Activated CD8-positive, alpha-beta T cell treated with anti-CD3 and anti-CD28 coated beads, Interleukin-2, amount 10 ng/mL, durations not matched to agents 7 days and 5 days (primary cell): ENCODE results near the gene TSPAN13. TPM values are rescaled to one million over a fixed set of nuclear protein-coding genes. Genes with fewer than 3 reads are reported as not detected.

Source experiments
- ATAC-seq: fragments of 150-1000 bp; cut with Tn5 transposase; one replicate; pipeline ENCODE4 v1.10.0; 2021; ENCODE audit warnings: moderate library complexity
- CTCF ChIA-PET: fragments of 350-600 bp; sonication (Branson Sonifier 250); formaldehyde crosslinking; loops from one replicate; lab custom pipeline; 2021; ENCODE audit warnings: antibody characterized with exemption; lab: Charles Lee
- POLR2A ChIA-PET: fragments of 350-600 bp; sonication (Branson Sonifier 250); formaldehyde crosslinking; loops from one replicate; lab custom pipeline; 2021; ENCODE audit warnings: antibody characterized with exemption; lab: Charles Lee
- DNase-seq: peaks from one replicate; pipeline ENCODE4 v3.0.0-alpha.2; 2020
- H3K27ac Mint-ChIP-seq: one replicate; pipeline ENCODE4 v1.8.0; 2021; ENCODE audit warnings: mild to moderate bottlenecking, mixed read lengths
- H3K27me3 Mint-ChIP-seq: one replicate; pipeline ENCODE4 v1.8.0; 2021; ENCODE audit warnings: low read depth, mixed read lengths
- H3K36me3 Mint-ChIP-seq: one replicate; pipeline ENCODE4 v1.8.0; 2021; ENCODE audit warnings: low read depth, mixed read lengths
- H3K4me1 Mint-ChIP-seq: one replicate; pipeline ENCODE4 v1.8.0; 2021; ENCODE audit warnings: low read depth, mixed read lengths
- H3K4me3 Mint-ChIP-seq: one replicate; pipeline ENCODE4 v1.8.0; 2021; ENCODE audit warnings: mild to moderate bottlenecking, mixed read lengths
- H3K9me3 Mint-ChIP-seq: one replicate; pipeline ENCODE4 v1.8.0; 2022; ENCODE audit warnings: mixed read lengths; ENCODE audit not compliant: insufficient read depth
- total RNA-seq, 2 experiments: library from RNA; stranded (reverse); gene quantifications; one replicate each; pipeline ENCODE4 v1.2.3, GENCODE V29; 2021

TSPAN13 gene
- total RNA-seq, 2 experiments from 2014 or later = 0.81 to 1.3 TPM

- POLR2A ChIA-PET = no interaction called here
- no peak for ATAC-seq
- CTCF ChIA-PET = no interaction called here
- H3K4me1 Mint-ChIP-seq = no peaks in the 10 kb centered on the region
- H3K36me3 Mint-ChIP-seq = no peaks in the 10 kb centered on the region
- H3K27me3 Mint-ChIP-seq = no peaks in the 10 kb centered on the region
- H3K9me3 Mint-ChIP-seq = no peaks in the 10 kb centered on the region
- no peak for DNase-seq
- no peak overlapping the region for H3K4me3 Mint-ChIP-seq
- H3K27ac Mint-ChIP-seq = no peak overlapping the region
Observed at GRCh38 chr7:16727736-16728135, 25.8 kb upstream of the TSPAN13 start.

GRCh38 chr7:16728811-16729210, 24.7 kb upstream of the TSPAN13 start:
- Mint-ChIP-seq H3K4me1 (no peaks in the 10 kb centered on the region), H3K36me3 (no peaks in the 10 kb centered on the region), H3K27me3 (no peaks in the 10 kb centered on the region), H3K9me3 (no peaks in the 10 kb centered on the region), H3K27ac (no peak overlapping the region), H3K4me3 (no peak overlapping the region)
- ChIA-PET CTCF (no interaction called here), POLR2A (no interaction called here)
- ATAC-seq = no peak
- no peak for DNase-seq

- ATAC-seq = no peak
- Mint-ChIP-seq H3K4me3 (no peak overlapping the region), H3K27me3 (no peaks in the 10 kb centered on the region), H3K27ac (no peak overlapping the region), H3K4me1 (no peaks in the 10 kb centered on the region), H3K9me3 (no peaks in the 10 kb centered on the region), H3K36me3 (no peaks in the 10 kb centered on the region)
- CTCF ChIA-PET = no interaction called here
- no peak for DNase-seq
- POLR2A ChIA-PET = interaction anchor here (0.6 kb wide), 1 partner anchor 84 kb away, joined by 3 read pairs; the partner anchor contains the start of gene BZW2
Observed at GRCh38 chr7:16729541-16729940, 24.0 kb upstream of the TSPAN13 start.

- H3K27me3 Mint-ChIP-seq = no peaks in the 10 kb centered on the region
- H3K4me3 Mint-ChIP-seq = no peak overlapping the region
- H3K36me3 Mint-ChIP-seq = no peaks in the 10 kb centered on the region
- ChIA-PET CTCF (no interaction called here), POLR2A (no interaction called here)
- no peak overlapping the region for H3K27ac Mint-ChIP-seq
- DNase-seq = no peak
- H3K4me1 Mint-ChIP-seq = no peaks in the 10 kb centered on the region
- no peaks in the 10 kb centered on the region for H3K9me3 Mint-ChIP-seq
- ATAC-seq = no peak
Observed at GRCh38 chr7:16730937-16731336, 22.6 kb upstream of the TSPAN13 start.

- ATAC-seq (no peak), DNase-seq (no peak)
- Mint-ChIP-seq H3K27ac (no peak overlapping the region), H3K9me3 (no peaks in the 10 kb centered on the region), H3K27me3 (no peaks in the 10 kb centered on the region), H3K4me1 (no peaks in the 10 kb centered on the region), H3K4me3 (no peak overlapping the region), H3K36me3 (no peaks in the 10 kb centered on the region)
- ChIA-PET CTCF (no interaction called here), POLR2A (no interaction called here)
Observed at GRCh38 chr7:16732828-16733227, 20.7 kb upstream of the TSPAN13 start.

- Mint-ChIP-seq H3K27ac (no peak overlapping the region), H3K27me3 (no peaks in the 10 kb centered on the region), H3K36me3 (no peaks in the 10 kb centered on the region), H3K4me3 (no peak overlapping the region), H3K4me1 (no peaks in the 10 kb centered on the region), H3K9me3 (no peaks in the 10 kb centered on the region)
- ChIA-PET CTCF (no interaction called here), POLR2A (no interaction called here)
- no peak for ATAC-seq
- no peak for DNase-seq
Observed at GRCh38 chr7:16734148-16734726, 19.3 kb upstream of the TSPAN13 start.

GRCh38 chr7:16735020-16735419, 18.5 kb upstream of the TSPAN13 start:
- no peak overlapping the region for H3K4me3 Mint-ChIP-seq
- H3K36me3 Mint-ChIP-seq = no peaks in the 10 kb centered on the region
- POLR2A ChIA-PET = no interaction called here
- H3K27me3 Mint-ChIP-seq = no peaks in the 10 kb centered on the region
- DNase-seq (no peak), ATAC-seq (no peak)
- CTCF ChIA-PET = no interaction called here
- no peak overlapping the region for H3K27ac Mint-ChIP-seq
- H3K4me1 Mint-ChIP-seq = no peaks in the 10 kb centered on the region
- H3K9me3 Mint-ChIP-seq = no peaks in the 10 kb centered on the region

GRCh38 chr7:16738011-16738688, 15.4 kb upstream of the TSPAN13 start:
- Mint-ChIP-seq H3K36me3 (no peaks in the 10 kb centered on the region), H3K4me1 (no peaks in the 10 kb centered on the region), H3K27me3 (no peaks in the 10 kb centered on the region), H3K9me3 (no peaks in the 10 kb centered on the region), H3K4me3 (no peak overlapping the region), H3K27ac (no peak overlapping the region)
- CTCF ChIA-PET = no interaction called here
- POLR2A ChIA-PET = no interaction called here
- no peak for ATAC-seq
- no peak for DNase-seq

GRCh38 chr7:16739863-16740622, 13.5 kb upstream of the TSPAN13 start:
- Mint-ChIP-seq H3K9me3 (no peaks in the 10 kb centered on the region), H3K4me3 (no peak overlapping the region), H3K4me1 (no peaks in the 10 kb centered on the region), H3K36me3 (no peaks in the 10 kb centered on the region), H3K27ac (no peak overlapping the region), H3K27me3 (no peaks in the 10 kb centered on the region)
- POLR2A ChIA-PET = no interaction called here
- ATAC-seq (no peak), DNase-seq (no peak)
- CTCF ChIA-PET = no interaction called here

GRCh38 chr7:16740623-16740953, 13.0 kb upstream of the TSPAN13 start:
- ChIA-PET CTCF (no interaction called here), POLR2A (no interaction called here)
- H3K4me3 Mint-ChIP-seq = no peak overlapping the region
- H3K4me1 Mint-ChIP-seq = no peaks in the 10 kb centered on the region
- H3K27me3 Mint-ChIP-seq = no peaks in the 10 kb centered on the region
- no peaks in the 10 kb centered on the region for H3K9me3 Mint-ChIP-seq
- ATAC-seq (no peak), DNase-seq (no peak)
- H3K36me3 Mint-ChIP-seq = no peaks in the 10 kb centered on the region
- H3K27ac Mint-ChIP-seq = no peak overlapping the region

GRCh38 chr7:16740996-16741395, 12.6 kb upstream of the TSPAN13 start:
- POLR2A ChIA-PET = no interaction called here

GRCh38 chr7:16741676-16742075, 11.9 kb upstream of the TSPAN13 start:
- Mint-ChIP-seq H3K27me3 (no peaks in the 10 kb centered on the region), H3K4me3 (no peak overlapping the region), H3K4me1 (no peaks in the 10 kb centered on the region), H3K27ac (no peak overlapping the region), H3K9me3 (no peaks in the 10 kb centered on the region), H3K36me3 (no peaks in the 10 kb centered on the region)
- no peak for DNase-seq
- ChIA-PET POLR2A (no interaction called here), CTCF (no interaction called here)
- ATAC-seq = no peak

More at GRCh38 chr7:16740996-16741395, 12.6 kb upstream of the TSPAN13 start:
- DNase-seq (no peak), ATAC-seq (no peak)
- Mint-ChIP-seq H3K36me3 (no peaks in the 10 kb centered on the region), H3K27ac (no peak overlapping the region), H3K4me1 (no peaks in the 10 kb centered on the region), H3K27me3 (no peaks in the 10 kb centered on the region), H3K9me3 (no peaks in the 10 kb centered on the region), H3K4me3 (no peak overlapping the region)
- CTCF ChIA-PET = no interaction called here
